Fibroblast of peridontal ligament (primary cell): ENCODE results near the gene ARX.

Experiments
- DNase-seq: peaks from one replicate; pipeline ENCODE4 v3.0.0-alpha.2; 2010; ENCODE audit errors: extremely low read depth

The ARX gene

DNA sequence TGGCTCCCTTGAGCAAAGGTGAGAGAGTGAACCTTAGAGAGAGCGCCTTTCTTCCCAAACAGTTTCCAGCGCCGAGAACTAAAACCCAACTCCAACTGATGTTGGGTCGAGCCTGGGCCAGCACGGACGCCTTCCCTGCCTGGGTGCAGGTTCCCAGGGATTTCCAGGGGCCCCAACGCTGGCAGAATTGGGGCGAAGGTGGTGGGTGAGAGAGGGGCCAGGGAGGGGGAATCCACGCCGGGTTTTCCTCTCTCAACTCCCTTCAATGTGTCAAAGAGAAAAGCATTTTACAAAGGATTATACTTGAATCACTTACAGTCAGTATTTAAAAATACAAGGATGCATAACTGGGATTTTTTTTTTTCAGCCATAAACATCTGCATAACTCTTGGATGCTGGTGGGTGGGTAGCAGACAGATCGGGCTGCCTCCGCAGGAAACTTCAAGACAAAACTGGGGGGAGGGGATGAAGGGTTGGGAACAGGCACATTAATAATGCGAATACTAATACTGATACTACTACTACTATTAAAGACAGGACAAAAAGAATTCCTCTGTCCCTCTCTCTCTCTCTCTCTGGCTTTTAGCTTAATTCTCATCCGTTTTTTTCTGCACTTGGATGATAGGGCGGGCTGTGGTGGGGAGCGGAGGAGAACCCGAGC is 1.3 kb upstream of the ARX start:
- no peak for DNase-seq

DNA sequence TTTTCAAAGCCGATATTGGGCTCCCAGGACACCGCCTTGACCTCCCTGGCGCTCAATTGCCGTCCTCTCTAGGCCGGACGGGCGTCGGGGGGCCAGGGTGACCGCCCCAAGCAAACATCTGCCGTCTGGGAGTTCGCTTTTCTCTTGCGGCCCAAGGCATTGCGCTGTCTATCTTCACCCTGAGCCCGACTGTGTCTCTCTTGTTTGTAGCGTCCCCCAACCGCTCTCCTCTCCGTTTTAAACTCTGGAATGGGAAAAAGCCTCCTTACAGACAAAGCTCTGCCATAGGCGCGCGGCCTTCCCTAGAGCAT is 551 bp upstream of the ARX start:
- no peak for DNase-seq

DNA sequence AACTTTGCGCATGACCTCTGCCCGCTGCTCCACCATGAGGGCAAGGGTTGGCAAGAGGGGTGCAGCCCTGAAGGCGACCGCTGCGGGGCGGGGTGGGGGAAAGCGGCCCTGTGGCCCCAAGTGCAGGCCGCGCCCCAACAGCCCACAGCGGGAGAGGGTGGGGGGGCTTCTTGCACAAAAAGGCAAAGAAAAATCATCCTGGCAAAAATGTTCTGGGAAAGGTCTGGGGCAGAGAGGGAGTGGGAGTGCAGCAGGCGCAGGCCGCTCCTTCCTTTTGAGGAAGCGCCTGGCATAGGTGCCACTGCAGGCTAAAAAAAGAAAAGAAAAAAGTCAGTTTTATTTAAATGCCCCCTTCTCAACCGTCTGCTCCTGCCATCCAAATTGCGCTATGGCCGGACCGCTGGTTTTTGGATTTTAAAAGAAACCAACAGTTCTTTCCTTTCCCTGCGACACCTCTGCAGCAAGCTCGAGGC is 1.4 kb downstream of the ARX start:
- no peak for DNase-seq

DNA sequence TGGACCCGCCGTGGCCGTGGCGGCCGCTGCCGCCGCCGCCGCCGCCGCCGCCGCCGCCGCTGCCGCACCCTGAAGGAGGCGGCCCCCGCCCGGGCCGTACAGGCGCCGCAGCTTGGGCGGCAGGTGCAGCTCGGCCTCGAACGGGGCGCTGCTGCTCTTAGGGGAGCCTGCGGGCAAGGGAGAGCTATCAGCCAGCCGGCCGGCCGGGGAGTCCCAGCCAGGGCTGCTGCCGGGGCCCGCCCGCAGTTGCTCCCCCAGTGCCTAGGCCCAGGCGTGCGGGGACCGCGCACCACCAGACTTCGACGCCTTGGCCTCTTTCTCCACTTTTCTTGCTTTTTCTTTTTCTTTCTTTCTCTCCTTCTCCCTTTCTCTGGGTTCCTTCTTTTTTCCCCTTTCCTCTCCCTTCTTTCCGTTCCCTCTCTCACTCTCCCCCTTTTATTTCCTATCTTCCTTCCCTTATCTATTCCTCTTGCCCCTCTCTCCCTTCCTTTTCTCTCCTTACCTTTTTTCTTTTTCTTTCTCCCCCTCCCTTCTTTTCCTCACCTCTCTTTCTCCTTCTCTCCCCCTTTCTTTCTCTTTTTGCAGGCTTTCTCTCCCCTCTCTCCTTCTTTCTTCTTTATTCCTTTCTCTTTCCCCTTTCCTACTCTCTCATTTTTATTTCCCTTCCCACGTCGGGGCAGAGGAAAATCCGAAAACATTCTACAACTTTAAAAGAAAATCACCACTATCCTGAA is 2.0 kb downstream of the ARX start:
- no peak for DNase-seq

DNA sequence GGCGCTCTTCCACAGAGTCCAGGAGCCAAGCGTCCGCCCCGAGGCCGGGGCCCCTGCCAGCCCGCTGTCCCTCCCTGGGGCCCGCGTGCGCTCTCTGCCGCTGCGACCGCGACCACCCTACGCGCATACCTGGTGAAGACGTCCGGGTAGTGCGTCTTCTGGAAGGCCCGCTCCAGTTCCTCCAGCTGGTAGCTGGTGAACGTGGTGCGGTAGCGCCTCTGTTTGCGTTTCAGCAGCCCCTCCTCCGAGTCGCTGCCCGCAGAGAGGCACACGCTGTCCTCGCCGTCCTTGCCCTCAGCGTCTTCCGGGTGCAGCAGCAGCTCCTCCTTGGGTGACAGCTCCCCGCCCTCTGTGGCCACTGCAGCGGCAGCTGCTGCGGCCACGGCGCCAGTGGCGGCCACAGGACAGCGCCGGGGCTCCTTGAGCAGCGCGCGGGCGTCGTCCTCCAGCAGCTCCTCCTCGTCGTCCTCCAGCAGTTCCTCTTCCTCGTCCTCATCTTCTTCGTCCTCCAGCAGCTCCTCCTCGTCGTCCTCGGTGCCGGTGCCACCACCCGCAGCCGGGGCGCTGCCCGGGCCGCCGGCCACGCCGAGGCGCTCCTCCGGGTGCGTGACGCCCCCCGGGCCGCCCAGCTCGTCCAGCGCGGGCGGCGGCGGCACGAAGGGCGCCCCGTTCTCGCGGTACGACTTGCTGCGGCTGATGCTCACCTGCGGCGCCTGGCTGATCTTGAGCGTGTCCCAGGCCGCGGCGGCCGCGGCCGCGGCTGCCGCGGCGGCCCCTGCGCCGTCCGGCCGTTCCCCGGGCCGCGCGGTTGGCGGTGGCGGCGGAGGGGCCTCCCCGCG is 2.8 kb downstream of the ARX start:
- DNase-seq, result no peak

DNA sequence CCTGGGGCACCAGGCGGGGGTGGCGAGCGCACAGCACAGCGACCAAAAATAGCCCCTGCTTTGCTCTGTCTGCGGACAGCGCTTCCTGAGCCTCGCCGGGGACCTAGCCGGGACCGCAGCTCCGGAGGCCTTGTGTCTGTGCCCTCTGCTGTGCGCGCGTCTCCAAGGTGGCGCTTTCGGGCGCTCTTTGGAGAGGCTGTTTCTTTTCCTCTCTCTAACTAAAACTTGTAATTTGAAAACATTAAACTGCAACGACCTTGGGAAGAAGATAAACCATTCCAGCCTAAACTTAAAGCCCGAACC is 3.4 kb downstream of the ARX start:
- DNase-seq, result no peak

DNA sequence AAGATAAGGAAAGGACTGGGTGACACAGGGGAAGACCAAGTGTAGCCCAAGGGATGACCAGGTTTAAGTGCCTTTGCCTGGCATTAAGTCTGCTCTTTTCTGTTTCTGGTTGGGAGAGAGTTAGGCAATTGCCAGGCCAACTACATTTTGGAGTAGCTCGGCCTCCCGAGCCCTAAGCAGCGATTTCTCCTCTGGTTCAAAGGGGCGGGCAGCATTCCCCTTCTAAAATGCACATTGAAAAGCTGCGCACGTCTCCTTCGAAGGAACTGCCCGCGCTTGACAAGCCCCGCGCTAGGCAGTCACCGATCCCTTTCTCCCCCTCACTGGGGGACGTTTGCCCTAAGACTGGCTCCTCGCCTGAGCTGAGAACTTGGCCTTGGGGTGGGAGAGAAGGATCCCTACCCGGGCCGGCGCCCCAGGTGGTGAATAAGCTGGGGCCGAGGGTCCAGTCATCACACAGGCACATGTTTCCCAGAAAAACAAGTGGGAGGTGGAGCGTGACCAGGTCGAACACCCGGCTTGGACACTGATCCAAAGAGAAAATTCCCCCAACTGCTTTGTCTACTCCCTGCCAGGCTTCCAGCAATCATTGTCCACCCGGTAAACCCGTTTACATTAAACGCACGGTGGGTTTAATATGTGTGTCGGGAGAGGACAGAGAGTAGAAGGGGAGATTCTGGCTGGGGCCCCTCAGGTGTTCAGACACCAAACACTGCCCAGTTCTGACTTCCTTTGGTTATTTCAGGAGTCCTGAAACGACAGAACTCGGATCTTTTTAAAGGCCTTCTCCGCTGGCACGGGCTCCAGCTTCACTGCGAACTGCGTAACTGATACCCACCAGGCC is 4.0 kb downstream of the ARX start:
- DNase-seq, result no peak

DNA sequence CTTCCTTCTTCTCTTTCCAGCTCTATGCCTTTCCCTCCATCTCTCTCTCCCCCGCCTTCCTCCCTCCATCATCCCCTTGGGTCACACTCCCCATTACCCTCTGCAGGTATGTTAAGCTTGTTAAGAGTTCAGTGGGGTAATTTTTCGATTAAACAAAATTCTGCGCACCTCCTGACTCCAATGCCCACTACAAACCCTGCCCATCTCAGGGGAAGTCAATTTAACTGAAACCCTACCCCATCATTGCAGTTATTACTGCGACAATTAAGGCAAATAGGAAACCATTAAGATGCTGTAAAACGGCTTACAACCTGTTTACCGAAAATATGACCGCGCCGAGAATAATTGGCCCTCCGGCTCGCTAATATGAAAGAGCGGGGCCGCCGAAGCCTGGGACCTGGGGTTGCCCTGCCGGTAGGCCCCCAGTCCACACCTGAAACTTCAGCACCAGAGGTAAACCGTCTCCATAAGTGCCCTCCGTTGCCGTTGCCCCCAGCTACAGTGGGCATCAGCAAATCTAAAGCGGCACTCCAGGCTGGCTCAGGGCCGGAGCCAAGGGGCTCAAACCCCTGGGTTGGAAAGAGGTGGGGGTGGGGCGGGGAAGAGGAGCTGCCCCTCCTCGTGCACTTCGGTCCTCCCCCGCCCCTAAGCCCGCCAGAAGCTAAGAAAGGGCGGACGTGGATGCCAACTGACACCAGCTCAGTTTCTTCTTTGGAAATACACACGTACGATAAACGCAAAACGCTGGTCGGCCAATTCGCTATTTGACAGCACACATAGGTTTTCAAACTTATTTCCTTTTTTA is 4.8 kb downstream of the ARX start:
- DNase-seq, result no peak

DNA sequence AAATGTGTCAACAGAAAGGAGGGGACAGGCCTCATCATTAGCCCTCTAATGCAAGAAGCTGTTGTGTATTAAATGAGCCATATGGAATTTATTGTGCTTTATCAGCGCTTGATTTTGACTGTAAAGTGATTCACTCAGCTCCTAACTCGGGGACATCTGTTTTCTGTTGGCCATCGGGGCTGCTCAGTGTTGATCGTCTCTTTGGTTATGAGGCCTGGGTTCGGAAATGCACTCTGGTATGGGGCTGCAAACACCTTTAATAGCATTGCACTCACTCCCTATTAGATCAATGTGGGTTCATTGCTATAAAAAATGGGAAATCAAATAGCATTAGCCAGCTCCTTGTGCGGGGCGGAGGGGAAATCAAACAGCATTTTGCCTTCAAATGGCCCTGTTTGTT is 6.4 kb downstream of the ARX start:
- DNase-seq, result no peak

DNA sequence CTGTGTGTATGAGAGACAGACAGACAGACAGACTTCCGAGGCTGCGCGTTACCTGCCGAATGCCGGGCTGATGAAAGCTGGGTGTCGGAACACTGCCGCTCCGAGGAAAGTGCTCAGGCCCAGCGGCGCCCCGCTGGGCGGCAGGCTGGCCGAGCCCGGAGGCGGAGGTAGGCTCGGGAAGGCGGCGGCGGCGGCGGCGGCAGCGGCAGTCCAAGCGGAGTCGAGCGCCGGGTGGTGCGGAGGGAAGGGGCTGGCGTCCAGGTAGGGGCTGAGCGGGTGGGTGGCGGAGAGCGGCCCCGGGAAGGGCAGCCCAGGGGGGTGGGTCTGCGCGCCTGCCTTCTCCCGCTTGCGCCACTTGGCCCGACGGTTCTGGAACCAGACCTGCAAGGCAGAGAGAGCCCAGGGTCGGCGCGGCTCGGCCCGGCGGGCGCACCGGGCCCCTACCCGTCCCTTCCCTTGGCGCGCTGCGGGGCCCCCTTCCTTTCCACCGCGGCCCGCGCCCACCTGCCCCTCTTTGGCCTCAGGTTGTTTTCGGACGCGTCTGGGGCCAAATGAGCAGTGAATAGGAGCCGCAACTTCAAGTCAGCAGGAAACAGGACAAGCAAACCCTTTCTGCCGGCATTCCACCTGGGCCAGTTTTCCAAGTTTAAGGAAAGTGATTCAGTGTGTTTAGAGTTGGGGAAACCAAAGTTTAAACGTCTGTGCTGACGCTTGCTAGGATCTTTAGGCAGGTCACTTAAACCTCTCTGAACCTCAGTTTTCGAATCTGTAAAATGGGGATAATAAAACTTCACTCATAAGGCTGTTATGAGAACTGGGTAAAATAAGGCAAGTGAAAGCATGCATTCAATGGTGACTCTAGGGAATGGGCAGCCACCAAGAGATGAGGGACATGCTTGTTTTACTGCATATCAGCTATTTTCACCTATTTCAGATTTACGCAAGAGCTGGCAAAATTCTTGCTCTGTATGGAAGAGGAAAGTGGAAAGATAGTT is 8.4 kb downstream of the ARX start:
- DNase-seq, result no peak

DNA sequence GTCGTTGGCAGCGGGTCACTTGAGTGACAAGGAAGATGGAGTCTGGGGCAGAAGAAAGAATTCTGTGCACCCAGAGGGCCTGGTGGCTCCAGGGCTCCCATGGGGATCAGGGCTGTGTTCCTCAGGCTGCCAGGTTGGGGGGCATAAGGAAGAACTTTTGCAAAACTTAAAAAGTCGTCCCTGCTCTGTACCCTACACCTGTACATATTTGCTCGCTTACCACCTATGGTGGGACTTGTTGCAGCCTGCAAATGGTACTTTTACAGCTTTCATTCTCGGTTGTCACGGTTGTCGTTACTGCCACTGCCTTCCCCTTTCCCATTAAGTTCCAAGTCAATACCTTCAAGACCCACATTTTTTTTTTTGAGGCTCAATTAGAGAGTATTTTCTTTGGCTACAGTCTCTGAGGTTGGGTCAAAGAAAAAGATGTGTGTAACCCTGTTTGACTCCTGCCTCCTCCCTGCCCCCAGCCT is 9.1 kb downstream of the ARX start:
- DNase-seq, result no peak

DNA sequence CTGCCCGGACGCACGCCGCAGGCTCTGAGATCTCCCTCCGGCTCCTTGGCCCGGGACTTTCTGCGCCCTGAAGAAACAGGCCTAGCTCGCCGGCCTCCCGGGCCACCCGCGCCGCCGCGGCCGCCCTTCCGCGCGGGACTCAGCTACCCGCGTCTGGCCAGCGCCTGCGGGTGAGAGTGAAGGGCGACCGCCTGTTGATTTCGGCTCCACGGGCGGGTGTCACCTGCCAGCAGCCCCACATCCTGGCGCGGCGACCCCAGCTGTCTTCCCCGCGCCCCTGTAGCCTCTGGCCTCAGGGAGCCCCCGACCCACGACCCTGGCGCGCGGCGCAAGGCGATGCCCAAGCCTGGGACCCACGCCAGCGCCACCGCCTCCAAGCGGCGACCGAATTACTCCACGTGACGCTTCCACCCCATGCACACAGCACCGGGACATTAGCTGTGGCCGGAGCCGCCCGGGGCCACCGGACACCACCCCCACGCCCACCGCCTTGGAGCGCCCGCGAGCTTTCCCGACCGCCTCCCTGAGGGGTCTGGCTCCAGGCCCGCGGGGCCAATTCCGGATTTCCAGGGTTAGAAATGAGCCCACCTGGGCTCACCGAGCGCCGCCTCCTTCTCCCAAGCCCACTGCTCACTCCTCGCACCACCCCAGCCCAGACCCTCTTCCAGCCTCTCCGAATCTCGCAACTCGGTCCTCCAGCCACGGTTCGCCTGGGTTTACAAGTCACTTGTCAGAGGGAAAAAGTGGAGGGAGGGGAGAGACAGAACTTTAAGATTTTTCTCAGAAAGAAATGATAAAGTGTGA is 10.2 kb downstream of the ARX start:
- DNase-seq, result no peak

DNA sequence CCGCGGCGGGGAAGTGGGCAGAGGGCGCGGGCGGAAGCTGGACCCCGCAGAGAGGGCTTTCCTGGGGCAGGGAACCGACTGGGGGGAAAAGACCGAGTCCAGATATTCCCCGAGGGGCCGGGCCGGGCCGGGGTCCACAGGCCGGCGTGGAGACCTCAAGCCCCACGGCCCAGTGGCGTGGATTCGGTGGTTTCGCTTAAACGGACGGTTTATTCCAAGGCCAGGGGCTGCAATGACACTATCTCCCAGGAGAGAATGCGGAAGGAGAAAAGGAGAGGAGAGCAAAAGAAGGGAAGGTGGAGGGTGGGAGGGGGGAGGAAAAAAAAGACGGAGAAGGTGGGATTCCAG is 10.8 kb downstream of the ARX start:
- no peak for DNase-seq

DNA sequence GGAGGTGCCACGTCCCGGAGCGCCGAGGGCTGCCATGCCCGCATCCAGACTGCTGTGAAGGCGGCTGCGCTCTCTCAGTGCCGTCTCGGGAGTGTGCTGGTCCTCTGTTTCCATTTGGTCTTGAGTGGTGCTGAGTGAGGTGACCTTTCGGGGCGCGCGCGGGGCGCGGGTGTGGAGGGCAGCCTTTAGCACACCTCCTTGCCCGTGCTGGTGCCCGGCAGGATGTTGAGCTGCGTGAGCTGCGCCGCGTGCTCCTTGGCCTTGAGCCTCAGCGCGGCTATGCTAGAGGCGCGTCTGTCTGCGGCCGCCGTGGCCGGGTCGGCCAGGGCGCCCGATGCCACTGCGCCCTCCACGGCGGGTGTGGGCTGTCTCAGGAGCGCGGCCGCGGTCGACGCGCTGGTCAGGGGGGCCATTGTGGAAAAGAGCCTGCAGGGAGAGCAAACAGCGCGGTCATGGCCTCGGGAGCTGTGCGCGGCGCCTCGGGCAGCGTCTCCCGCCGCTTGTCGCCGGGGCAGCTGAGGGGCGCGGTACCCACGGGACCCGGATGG is 11.2 kb downstream of the ARX start:
- DNase-seq, result no peak

DNA sequence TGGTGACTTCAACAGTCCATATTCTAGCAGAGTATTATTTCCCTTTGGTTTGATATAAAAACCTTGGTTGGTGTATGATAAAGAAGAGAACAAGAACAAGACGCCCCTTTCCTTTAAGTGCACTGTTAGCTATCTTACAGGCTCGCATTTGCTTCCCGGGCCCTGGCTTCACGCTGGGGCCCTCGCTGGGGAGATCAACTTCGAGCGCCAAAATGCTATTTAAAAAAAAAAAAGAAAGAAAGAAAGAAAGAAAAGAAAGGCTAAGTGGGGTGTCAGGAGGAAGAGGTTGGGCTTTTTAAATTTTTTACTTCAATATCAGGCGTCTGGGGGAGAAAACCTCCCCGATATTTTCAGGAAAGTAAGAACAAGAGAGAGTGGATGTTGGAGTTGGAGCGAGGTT is 11.7 kb downstream of the ARX start:
- DNase-seq, result no peak

DNA sequence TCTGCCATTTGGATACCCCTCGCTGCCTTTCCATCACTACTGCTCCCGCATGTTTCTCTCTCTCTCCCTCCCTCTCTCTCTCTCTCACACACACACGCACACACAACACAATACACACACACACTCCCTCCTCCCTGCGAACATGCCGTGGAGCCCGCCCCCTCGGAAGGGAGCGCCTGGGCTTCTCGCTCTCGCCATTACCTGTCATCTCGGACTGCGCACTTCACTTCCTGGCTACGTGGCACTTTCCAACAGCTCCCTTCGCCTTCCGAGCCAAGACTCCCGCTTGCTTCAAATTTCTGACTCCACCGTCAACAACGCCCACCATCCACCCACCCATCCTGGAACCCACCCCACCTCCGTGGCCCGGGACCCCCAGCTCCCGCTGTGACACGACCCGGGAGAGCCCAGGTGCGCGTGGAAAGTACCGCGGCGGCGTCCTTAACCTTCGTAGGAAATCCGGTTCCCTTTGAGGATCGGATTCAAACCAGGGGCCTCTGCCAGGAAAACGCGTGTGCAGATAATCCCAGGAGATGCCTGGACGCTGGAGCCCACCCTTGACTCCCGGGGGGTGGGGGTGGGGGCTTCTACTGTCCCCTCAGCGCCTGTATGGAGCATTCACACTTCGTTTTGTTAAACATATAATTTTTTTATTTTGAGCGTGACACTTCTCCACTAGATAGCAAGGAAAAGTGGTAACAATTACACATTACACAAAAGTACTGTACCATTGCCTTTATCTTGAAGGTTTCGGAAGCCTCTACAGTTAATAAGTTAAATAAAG is 12.5 kb downstream of the ARX start:
- DNase-seq, result no peak

DNA sequence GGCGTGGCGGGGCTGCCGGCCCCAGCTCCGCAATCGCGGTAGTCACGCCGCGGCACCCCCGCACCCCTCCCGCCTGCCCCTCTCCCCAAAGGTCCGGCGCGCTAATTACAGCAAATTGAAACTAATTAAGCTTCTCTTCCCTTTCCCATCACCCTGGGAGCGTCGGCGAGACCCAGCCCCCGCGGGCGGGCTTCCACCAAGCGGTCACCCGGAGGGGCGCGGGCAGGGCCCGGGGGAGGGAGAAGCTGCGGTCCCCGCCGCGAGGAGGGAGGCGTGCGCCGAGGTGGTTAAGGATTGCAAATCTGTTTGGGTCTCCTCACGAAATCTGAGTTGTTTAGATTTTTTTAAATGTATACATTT is 13.1 kb downstream of the ARX start:
- DNase-seq, result no peak
